Fibroblast of lung (primary cell): ENCODE measurements around the gene DRC3. TPM values are rescaled to one million over a fixed set of nuclear protein-coding genes. Genes with fewer than 3 reads are reported as not detected.

Experiments used
- DNase-seq, 2 donors: peaks; one replicate each; pipeline versions ENCODE4 v3.0.0 to v3.0.0-alpha.2; 2010; ENCODE audit warnings: low read depth in 2 of 2
- H2AFZ ChIP-seq: 2 replicates; pipeline ENCODE4 v1.5.1; 2012; ENCODE audit warnings: low read length, control low read depth, inconsistent platforms
- H3K27ac ChIP-seq: 2 replicates; pipeline ENCODE4 v1.5.1; 2011; ENCODE audit warnings: low read length, control low read depth; ENCODE audit not compliant: insufficient read depth
- H3K27me3 ChIP-seq: 2 replicates; pipeline ENCODE4 v1.5.1; 2011; ENCODE audit warnings: mild to moderate bottlenecking, low read length; ENCODE audit not compliant: control insufficient read depth, insufficient read depth
- H3K36me3 ChIP-seq: 2 replicates; pipeline ENCODE4 v1.5.1; 2011; ENCODE audit warnings: low read length; ENCODE audit not compliant: control insufficient read depth, insufficient read depth
- H3K4me1 ChIP-seq: 2 replicates; pipeline ENCODE4 v1.5.1; 2011; ENCODE audit warnings: low read length; ENCODE audit not compliant: control insufficient read depth, insufficient read depth; ENCODE audit errors: extremely low read depth
- H3K4me2 ChIP-seq: 2 replicates; pipeline ENCODE4 v1.5.1; 2011; ENCODE audit warnings: low read length, control low read depth; ENCODE audit not compliant: insufficient read depth; ENCODE audit errors: extremely low read depth
- H3K4me3 ChIP-seq, 4 experiments: fragments of 200-600 bp in 1 of 4; sonication (generic) in 1 of 4; replicated peaks in 1 of 4; 2 replicates each; pipeline ENCODE4 v1.5.1; 2011 to 2016; ENCODE audit warnings: low read length in 4 of 4, low read depth in 3 of 4, mild to moderate bottlenecking in 3 of 4, control low read depth in 2 of 4, inconsistent platforms in 1 of 4, mixed read lengths in 1 of 4; ENCODE audit not compliant: insufficient read depth in 1 of 4; ENCODE audit errors: control extremely low read depth in 1 of 4
- H3K79me2 ChIP-seq: 2 replicates; pipeline ENCODE4 v1.5.1; 2012; ENCODE audit warnings: mild to moderate bottlenecking, low read length, inconsistent platforms; ENCODE audit not compliant: control insufficient read depth, insufficient read depth
- H3K9ac ChIP-seq: 2 replicates; pipeline ENCODE4 v1.5.1; 2011; ENCODE audit warnings: mild to moderate bottlenecking, low read length, control low read depth; ENCODE audit not compliant: insufficient read depth
- H3K9me3 ChIP-seq: 2 replicates; pipeline ENCODE4 v1.5.1; 2012; ENCODE audit warnings: low read depth, low read length; ENCODE audit not compliant: control insufficient read depth, insufficient read depth
- H4K20me1 ChIP-seq: 2 replicates; pipeline ENCODE4 v1.5.1; 2011; ENCODE audit warnings: low read length; ENCODE audit not compliant: control insufficient read depth, insufficient read depth; ENCODE audit errors: extremely low read depth
- CTCF ChIP-seq, 2 donors: IDR thresholded peaks in 1 of 2; conservative IDR thresholded peaks in 1 of 2; 1 replicate in 1 of 2; 2 replicates in 1 of 2; pipeline ENCODE4 v1.5.1; 2011 to 2012; ENCODE audit warnings: low read length in 2 of 2, control low read depth in 1 of 2, inconsistent platforms in 1 of 2, low read depth in 1 of 2, mild to moderate bottlenecking in 1 of 2
- EZH2 ChIP-seq: IDR thresholded peaks from 2 replicates; pipeline ENCODE4 v1.5.1; 2012; ENCODE audit warnings: low read length, control low read depth, mild to moderate bottlenecking; ENCODE audit errors: missing control alignments
- polyA plus RNA-seq, 2 donors: library from polyadenylated mRNA; depleted of rRNA in 1 of 2; stranded (reverse) in 1 of 2; unstranded in 1 of 2; fragments of >200 nt; gene quantifications; 2 replicates each; pipeline ENCODE4 v1.2.1, GENCODE V29; 2011 to 2012; ENCODE audit warnings: missing spikeins in 1 of 2
- total RNA-seq: library from RNA; depleted of rRNA; stranded (reverse); fragments of >200 nt; gene quantifications from 2 replicates; pipeline ENCODE4 v1.2.1, GENCODE V29; 2014

Gene DRC3
- total and polyA plus RNA-seq, 2 donors (not counting 1 experiment from before 2014, with no cell fraction given), result 0.33 to 0.37 TPM

- no peak overlapping the region for H3K4me2 ChIP-seq
These were observed 52.7 kb downstream of the DRC3 start for GRCh38 chr17:18025241-18025944.

GRCh38 chr17:18025945-18026776 is 53.5 kb downstream of the DRC3 start:
- Histone ChIP-seq H3K9me3 (no peaks in the 10 kb centered on the region), H3K4me3 (no peak overlapping the region), H3K36me3 (peaks cover 2% of the 10 kb centered on the region), H3K27ac (no peak overlapping the region), H3K9ac (no peak overlapping the region), H4K20me1 (no peaks in the 10 kb centered on the region), H3K27me3 (no peaks in the 10 kb centered on the region), H3K4me1 (peaks cover 4% of the 10 kb centered on the region), H2AFZ (no peak overlapping the region), H3K79me2 (no peaks in the 10 kb centered on the region), H3K4me2 (no peak overlapping the region)
- no peak for TF ChIP-seq EZH2
- TF ChIP-seq CTCF (conservative IDR thresholded peaks at IDR 0.05 in 1 of 2, IDR thresholded peaks at IDR 0.05 in 1 of 2; ENCODE audit: low read depth in 1 of 2, low read length in 2 of 2), result peak in 1 of 2 donors; percentile 2
- peak; percentile 71 to 79 for DNase-seq

More at GRCh38 chr17:18025241-18025944, 52.7 kb downstream of the DRC3 start:
- TF ChIP-seq EZH2 (no peak), CTCF (conservative IDR thresholded peaks at IDR 0.05 in 1 of 2, IDR thresholded peaks at IDR 0.05 in 1 of 2; ENCODE audit: low read depth in 1 of 2, low read length in 2 of 2) (no peak)
- H3K79me2 ChIP-seq, result no peaks in the 10 kb centered on the region
- H3K27me3 ChIP-seq, result no peaks in the 10 kb centered on the region
- peaks cover 2% of the 10 kb centered on the region for H3K36me3 ChIP-seq
- H4K20me1 ChIP-seq, result no peaks in the 10 kb centered on the region
- no peak overlapping the region for H3K4me3 ChIP-seq
- no peaks in the 10 kb centered on the region for H3K9me3 ChIP-seq
- no peak overlapping the region for H2AFZ ChIP-seq
- no peak overlapping the region for H3K27ac ChIP-seq
- H3K4me1 ChIP-seq, result peaks cover 4% of the 10 kb centered on the region
- no peak overlapping the region for H3K9ac ChIP-seq
- peak in 1 of 2 donors; percentile 50 for DNase-seq

- TF ChIP-seq EZH2, result no peak
- no peak for TF ChIP-seq CTCF (conservative IDR thresholded peaks at IDR 0.05 in 1 of 2, IDR thresholded peaks at IDR 0.05 in 1 of 2; ENCODE audit: low read depth in 1 of 2, low read length in 2 of 2)
- H3K27ac ChIP-seq, result no peak overlapping the region
- no peaks in the 10 kb centered on the region for H4K20me1 ChIP-seq
- H3K4me1 ChIP-seq, result peaks cover 4% of the 10 kb centered on the region
- H3K9me3 ChIP-seq, result no peaks in the 10 kb centered on the region
- no peak for DNase-seq
- no peaks in the 10 kb centered on the region for H3K36me3 ChIP-seq
- H2AFZ ChIP-seq, result no peak overlapping the region
- H3K79me2 ChIP-seq, result no peaks in the 10 kb centered on the region
- H3K4me3 ChIP-seq, result no peak overlapping the region
- no peak overlapping the region for H3K9ac ChIP-seq
- no peak overlapping the region for H3K4me2 ChIP-seq
- no peaks in the 10 kb centered on the region for H3K27me3 ChIP-seq
These were observed 54.6 kb downstream of the DRC3 start for GRCh38 chr17:18027280-18027679.
